ENCODE results near the gene MLH1. TPM values are rescaled to one million over a fixed set of nuclear protein-coding genes. Genes with fewer than 3 reads are reported as not detected.
"Not testable (repeated sequence)": the region's sequence is repeated elsewhere in the genome, so short reads cannot be mapped to it uniquely, and the experiment has no call there.

MLH1 gene
- 47.8 and 61.4 TPM in 2 replicates for total RNA-seq (2014; rRNA removed; shearing (Covaris generic); ENCODE audit: low replicate concordance)

DNA sequence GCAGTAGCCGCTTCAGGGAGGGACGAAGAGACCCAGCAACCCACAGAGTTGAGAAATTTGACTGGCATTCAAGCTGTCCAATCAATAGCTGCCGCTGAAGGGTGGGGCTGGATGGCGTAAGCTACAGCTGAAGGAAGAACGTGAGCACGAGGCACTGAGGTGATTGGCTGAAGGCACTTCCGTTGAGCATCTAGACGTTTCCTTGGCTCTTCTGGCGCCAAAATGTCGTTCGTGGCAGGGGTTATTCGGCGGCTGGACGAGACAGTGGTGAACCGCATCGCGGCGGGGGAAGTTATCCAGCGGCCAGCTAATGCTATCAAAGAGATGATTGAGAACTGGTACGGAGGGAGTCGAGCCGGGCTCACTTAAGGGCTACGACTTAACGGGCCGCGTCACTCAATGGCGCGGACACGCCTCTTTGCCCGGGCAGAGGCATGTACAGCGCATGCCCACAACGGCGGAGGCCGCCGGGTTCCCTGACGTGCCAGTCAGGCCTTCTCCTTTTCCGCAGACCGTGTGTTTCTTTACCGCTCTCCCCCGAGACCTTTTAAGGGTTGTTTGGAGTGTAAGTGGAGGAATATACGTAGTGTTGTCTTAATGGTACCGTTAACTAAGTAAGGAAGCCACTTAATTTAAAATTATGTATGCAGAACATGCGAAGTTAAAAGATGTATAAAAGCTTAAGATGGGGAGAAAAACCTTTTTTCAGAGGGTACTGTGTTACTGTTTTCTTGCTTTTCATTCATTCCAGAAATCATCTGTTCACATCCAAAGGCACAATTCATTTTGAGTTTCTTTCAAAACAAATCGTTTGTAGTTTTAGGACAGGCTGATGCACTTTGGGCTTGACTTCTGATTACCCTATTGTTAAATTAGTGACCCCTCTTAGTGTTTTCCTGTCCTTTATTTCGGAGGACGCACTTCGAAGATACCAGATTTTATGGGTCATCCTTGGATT is at the start of gene MLH1:
Gene MLH1 (plus strand): TSS at position 193 of the 958 bp plus-strand sequence. CDS start 30 bp downstream, at position 223.
- Histone ChIP-seq H3K27ac (ENCODE audit: low read length) (peak within 1 kb of the TSS; percentile 77), H3K9me3 (ENCODE audit: low read length) (no peaks in the 10 kb centered on the region), H3K27me3 (ENCODE audit: low read length) (no peaks in the 10 kb centered on the region), H3K4me1 (ENCODE audit: low read length) (peaks cover 38% of the 10 kb centered on the region), H3K9me2 (replicated peaks; ENCODE audit: insufficient read depth, low read length) (no peaks in the 10 kb centered on the region), H3K4me2 (ENCODE audit: low read depth, low read length, poor library complexity, severe bottlenecking) (peak within 1 kb of the TSS; percentile 98), H3K36me3 (ENCODE audit: insufficient read depth, low read length) (peaks cover 46% of the 10 kb centered on the region), H3K79me2 (ENCODE audit: low read length) (peaks cover 86% of the 10 kb centered on the region), H3K4me3 (ENCODE audit: low read length) (peak within 1 kb of the TSS; percentile 79), H4K20me1 (ENCODE audit: insufficient read depth, low read depth, low read length) (peaks cover 11% of the 10 kb centered on the region), H2AFZ (ENCODE audit: low read length) (peak within 1 kb of the TSS; percentile 89), H3K9ac (ENCODE audit: low read length) (peak within 1 kb of the TSS; percentile 90)
- DNase-seq: peak; percentile 100

DNA sequence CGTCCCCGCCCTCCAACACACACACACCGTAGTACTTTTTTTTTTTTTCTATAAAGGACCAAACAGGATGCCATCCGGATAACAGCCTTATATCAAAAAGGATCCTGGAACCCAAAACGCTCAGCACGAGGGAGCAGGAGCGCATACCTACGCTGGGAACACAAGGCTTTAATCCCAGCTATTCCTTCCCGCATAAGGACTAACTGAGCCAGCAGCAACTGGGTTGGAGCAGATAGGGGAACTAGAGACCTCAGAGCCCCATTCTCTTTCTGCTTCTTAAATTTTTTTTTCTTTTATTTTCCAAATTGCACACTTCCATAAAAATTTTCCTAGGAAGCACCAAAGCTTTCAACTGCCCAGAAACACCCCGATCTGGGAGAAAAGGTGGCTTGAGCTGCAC is 49.7 kb upstream of the MLH1 start:
- H2AFZ ChIP-seq (ENCODE audit: low read length): no peak overlapping the region
- H3K36me3 ChIP-seq (ENCODE audit: insufficient read depth, low read length): no peaks in the 10 kb centered on the region
- peaks cover 50% of the 10 kb centered on the region for H3K79me2 ChIP-seq (ENCODE audit: low read length)
- peaks cover 14% of the 10 kb centered on the region for H3K4me1 ChIP-seq (ENCODE audit: low read length)
- H4K20me1 ChIP-seq (ENCODE audit: insufficient read depth, low read depth, low read length): no peaks in the 10 kb centered on the region
- no peaks in the 10 kb centered on the region for H3K27me3 ChIP-seq (ENCODE audit: low read length)
- peak; percentile 52 for DNase-seq
- H3K9ac ChIP-seq (ENCODE audit: low read length): peak overlapping the region; percentile 98
- peak overlapping the region; percentile 75 for H3K27ac ChIP-seq (ENCODE audit: low read length)
- H3K9me3 ChIP-seq (ENCODE audit: low read length): no peaks in the 10 kb centered on the region
- H3K9me2 ChIP-seq (replicated peaks; ENCODE audit: insufficient read depth, low read length): no peaks in the 10 kb centered on the region
- H3K4me3 ChIP-seq (ENCODE audit: low read length): peak overlapping the region; percentile 88
- H3K4me2 ChIP-seq (ENCODE audit: low read depth, low read length, poor library complexity, severe bottlenecking): peak overlapping the region; percentile 87

DNA sequence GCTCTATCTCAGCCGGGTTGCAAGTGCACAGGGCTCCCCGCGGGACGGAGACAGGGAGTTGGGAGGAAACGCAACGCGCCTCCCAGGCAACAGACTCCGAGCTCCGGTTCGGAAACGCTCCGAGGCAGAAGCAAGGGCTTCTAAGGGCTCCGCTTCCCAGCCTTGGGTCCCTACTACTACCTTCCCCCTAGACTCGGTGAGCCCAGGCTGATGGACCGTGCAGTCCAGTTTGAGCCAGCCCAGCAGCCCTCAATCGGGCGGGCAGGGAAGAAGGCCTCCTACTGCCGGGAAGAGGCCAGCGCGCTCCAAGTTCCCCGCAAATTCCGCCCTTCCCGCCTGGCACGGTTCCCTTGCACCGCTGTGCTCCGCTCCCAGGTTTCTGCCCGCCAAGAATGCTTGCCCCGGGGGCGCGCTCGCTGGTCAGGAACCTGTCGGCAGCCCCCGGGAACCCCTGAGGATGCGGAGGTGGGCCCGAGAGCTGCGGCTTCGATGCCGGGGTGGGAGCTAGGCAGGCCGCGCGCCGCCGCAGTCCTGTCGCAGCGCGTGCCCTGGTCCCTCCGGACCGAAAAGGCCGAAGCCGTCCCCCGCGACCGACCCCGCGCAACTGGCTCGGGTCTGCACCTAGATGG is 49.2 kb upstream of the MLH1 start:
- Histone ChIP-seq H3K4me3 (ENCODE audit: low read length) (peak overlapping the region; percentile 88), H3K27me3 (ENCODE audit: low read length) (no peaks in the 10 kb centered on the region), H3K36me3 (ENCODE audit: insufficient read depth, low read length) (no peaks in the 10 kb centered on the region), H3K4me2 (ENCODE audit: low read depth, low read length, poor library complexity, severe bottlenecking) (peak overlapping the region; percentile 87), H3K9me3 (ENCODE audit: low read length) (no peaks in the 10 kb centered on the region), H3K27ac (ENCODE audit: low read length) (peak overlapping the region; percentile 75), H2AFZ (ENCODE audit: low read length) (peak overlapping the region; percentile 47), H3K4me1 (ENCODE audit: low read length) (peaks cover 14% of the 10 kb centered on the region), H3K9me2 (replicated peaks; ENCODE audit: insufficient read depth, low read length) (no peaks in the 10 kb centered on the region), H3K9ac (ENCODE audit: low read length) (peak overlapping the region; percentile 98), H3K79me2 (ENCODE audit: low read length) (peaks cover 46% of the 10 kb centered on the region), H4K20me1 (ENCODE audit: insufficient read depth, low read depth, low read length) (no peaks in the 10 kb centered on the region)
- peak; percentile 85 for DNase-seq

DNA sequence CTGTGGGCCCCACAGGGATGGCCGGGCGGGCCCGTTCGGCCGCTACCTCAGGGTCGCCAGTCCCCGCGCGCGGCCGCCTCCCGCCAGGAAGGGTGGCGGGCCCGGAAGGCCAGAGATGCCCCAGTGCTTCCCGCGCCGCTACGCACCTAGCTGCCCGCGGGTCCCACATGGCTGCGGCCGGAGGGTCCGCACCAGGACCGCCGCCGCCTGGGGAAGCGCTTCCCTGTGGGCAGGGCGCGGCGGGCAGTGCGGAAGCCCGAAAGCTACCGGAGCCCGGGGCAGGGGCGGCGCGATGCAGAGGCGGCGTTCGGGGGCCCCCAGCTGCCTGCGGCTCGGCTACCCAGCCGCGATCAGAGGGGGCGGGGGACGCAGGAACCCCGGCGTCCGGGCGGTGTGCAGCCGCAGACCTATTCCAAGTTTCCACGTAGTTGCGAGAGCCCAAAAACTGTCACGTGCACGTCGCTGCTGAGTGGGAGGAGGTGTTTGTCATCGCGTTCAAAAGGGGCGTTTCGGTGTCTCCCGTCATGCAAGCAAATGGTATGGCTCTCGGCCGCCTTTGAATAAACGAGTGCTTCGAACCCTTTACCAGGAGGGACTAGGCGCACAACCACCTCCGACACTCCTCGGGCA is 48.6 kb upstream of the MLH1 start, which contains the start of gene TRANK1:
Gene TRANK1 (minus strand): TSS at position 414 of the 630 bp plus-strand sequence. CDS start 245 bp downstream, at position 169.
- Histone ChIP-seq H3K4me1 (ENCODE audit: low read length) (peaks cover 14% of the 10 kb centered on the region), H3K27ac (ENCODE audit: low read length) (peak within 1 kb of the TSS; percentile 75), H3K27me3 (ENCODE audit: low read length) (no peaks in the 10 kb centered on the region), H3K36me3 (ENCODE audit: insufficient read depth, low read length) (no peaks in the 10 kb centered on the region), H3K9me2 (replicated peaks; ENCODE audit: insufficient read depth, low read length) (no peaks in the 10 kb centered on the region), H3K4me3 (ENCODE audit: low read length) (peak within 1 kb of the TSS; percentile 88), H4K20me1 (ENCODE audit: insufficient read depth, low read depth, low read length) (no peaks in the 10 kb centered on the region), H2AFZ (ENCODE audit: low read length) (peak within 1 kb of the TSS; percentile 47), H3K4me2 (ENCODE audit: low read depth, low read length, poor library complexity, severe bottlenecking) (peak within 1 kb of the TSS; percentile 87), H3K79me2 (ENCODE audit: low read length) (peaks cover 42% of the 10 kb centered on the region), H3K9ac (ENCODE audit: low read length) (peak within 1 kb of the TSS; percentile 98), H3K9me3 (ENCODE audit: low read length) (no peaks in the 10 kb centered on the region)
- peak; percentile 97 for DNase-seq

DNA sequence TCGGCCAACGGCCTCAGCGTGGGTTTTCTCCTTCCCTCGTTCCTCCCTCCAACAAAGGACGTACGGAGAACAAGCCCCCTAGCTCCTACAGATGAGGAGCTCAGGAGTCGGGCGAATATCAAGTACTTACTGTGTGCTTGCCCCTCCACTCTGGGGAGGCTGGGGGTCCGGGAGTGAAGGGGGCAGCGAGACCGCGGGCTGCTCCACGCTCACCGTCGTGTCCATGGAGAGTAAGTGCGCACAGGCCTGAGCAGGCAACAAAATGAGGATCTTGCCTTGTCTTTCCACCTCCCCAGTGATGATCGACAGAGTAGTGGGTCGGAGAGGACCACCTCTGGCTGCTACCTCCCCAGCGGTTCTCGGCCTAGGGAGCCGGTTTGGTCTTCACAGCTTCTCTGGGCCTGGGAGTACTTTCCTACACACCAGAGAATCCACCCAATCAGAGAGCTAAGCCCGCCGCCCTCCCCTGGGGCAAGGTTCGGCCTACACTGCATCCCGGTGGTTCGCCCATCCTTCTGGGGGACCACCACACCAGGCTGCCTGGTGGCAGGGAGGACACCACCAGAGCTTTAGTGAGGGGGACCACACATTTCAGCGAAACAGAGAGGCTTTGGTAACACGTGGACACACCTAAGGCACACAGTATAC is 47.9 kb upstream of the MLH1 start:
- H3K9me2 ChIP-seq (replicated peaks; ENCODE audit: insufficient read depth, low read length): no peaks in the 10 kb centered on the region
- H4K20me1 ChIP-seq (ENCODE audit: insufficient read depth, low read depth, low read length): no peaks in the 10 kb centered on the region
- peak overlapping the region; percentile 88 for H3K4me3 ChIP-seq (ENCODE audit: low read length)
- peak overlapping the region; percentile 47 for H2AFZ ChIP-seq (ENCODE audit: low read length)
- peak overlapping the region; percentile 87 for H3K4me2 ChIP-seq (ENCODE audit: low read depth, low read length, poor library complexity, severe bottlenecking)
- peaks cover 14% of the 10 kb centered on the region for H3K4me1 ChIP-seq (ENCODE audit: low read length)
- H3K27ac ChIP-seq (ENCODE audit: low read length): peak overlapping the region; percentile 75; the same call in 1 of the 2 replicates
- no peaks in the 10 kb centered on the region for H3K27me3 ChIP-seq (ENCODE audit: low read length)
- H3K36me3 ChIP-seq (ENCODE audit: insufficient read depth, low read length): no peaks in the 10 kb centered on the region
- no peaks in the 10 kb centered on the region for H3K9me3 ChIP-seq (ENCODE audit: low read length)
- DNase-seq: no peak
- H3K9ac ChIP-seq (ENCODE audit: low read length): peak overlapping the region; percentile 98
- H3K79me2 ChIP-seq (ENCODE audit: low read length): peaks cover 40% of the 10 kb centered on the region

DNA sequence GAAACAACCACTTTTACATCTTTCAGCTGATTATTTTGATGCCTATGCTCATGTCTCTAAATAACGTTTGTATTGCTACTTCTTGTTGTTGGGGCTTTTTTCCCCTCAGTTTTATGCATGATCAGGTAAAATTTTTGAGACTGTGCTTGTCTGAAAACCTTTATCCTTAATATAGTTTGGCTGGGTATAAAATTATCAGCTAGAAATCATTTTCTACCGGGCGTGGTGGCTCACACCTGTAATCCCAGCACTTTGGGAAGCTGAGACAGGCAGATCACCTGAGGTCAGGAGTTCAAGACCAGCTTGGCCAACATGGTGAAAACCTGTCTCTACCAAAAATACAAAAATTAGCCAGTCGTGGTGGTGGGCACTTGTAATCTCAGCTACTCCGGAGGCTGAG is 45.5 kb upstream of the MLH1 start:
- not testable (repeated sequence) for H3K9me3 ChIP-seq (ENCODE audit: low read length); H3K4me1 ChIP-seq (ENCODE audit: low read length); H3K4me2 ChIP-seq (ENCODE audit: low read depth, low read length, poor library complexity, severe bottlenecking); H3K9ac ChIP-seq (ENCODE audit: low read length); H2AFZ ChIP-seq (ENCODE audit: low read length); H3K9me2 ChIP-seq (replicated peaks; ENCODE audit: insufficient read depth, low read length); H3K36me3 ChIP-seq (ENCODE audit: insufficient read depth, low read length); H4K20me1 ChIP-seq (ENCODE audit: insufficient read depth, low read depth, low read length); DNase-seq; H3K4me3 ChIP-seq (ENCODE audit: low read length); H3K27me3 ChIP-seq (ENCODE audit: low read length); H3K27ac ChIP-seq (ENCODE audit: low read length)
- H3K79me2 ChIP-seq (ENCODE audit: low read length): peaks cover 17% of the 10 kb centered on the region

DNA sequence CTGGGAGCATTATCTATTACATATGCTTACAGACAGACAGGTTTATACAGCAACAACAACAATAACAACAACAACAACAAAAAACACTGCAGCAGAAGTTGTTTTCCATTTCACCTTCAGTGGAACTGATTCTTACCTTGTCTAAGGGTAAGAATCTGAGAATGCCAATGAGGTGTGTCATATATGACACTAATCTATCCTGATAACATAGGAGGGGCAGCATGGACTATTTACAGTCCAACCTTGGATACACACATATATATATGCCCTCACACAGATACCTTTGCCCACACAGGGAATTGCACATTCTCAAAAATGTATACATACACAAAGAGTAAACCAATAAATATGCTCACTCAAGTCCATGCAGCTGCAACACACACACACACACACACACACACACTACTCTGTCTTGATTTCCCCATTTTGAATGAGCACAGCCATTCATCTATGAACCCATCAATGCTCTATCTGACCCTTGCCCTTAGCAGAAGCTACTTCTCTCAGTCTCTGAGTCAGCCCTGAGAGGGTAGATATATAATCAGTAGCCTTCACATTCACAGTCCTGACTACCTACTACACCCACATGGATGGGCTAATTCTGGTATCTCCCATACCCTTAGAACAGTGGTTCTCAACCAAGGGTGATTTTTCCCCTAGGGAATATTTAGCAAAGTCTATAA is 38.7 kb upstream of the MLH1 start:
- no peaks in the 10 kb centered on the region for H4K20me1 ChIP-seq (ENCODE audit: insufficient read depth, low read depth, low read length)

More for the DNA sequence above, 38.7 kb upstream of the MLH1 start:
- no peak overlapping the region for H3K9ac ChIP-seq (ENCODE audit: low read length)
- H2AFZ ChIP-seq (ENCODE audit: low read length): no peak overlapping the region
- no peaks in the 10 kb centered on the region for H3K27me3 ChIP-seq (ENCODE audit: low read length)
- H3K36me3 ChIP-seq (ENCODE audit: insufficient read depth, low read length): no peaks in the 10 kb centered on the region
- H3K79me2 ChIP-seq (ENCODE audit: low read length): no peaks in the 10 kb centered on the region
- peaks cover 12% of the 10 kb centered on the region for H3K4me1 ChIP-seq (ENCODE audit: low read length)
- no peaks in the 10 kb centered on the region for H3K9me2 ChIP-seq (replicated peaks; ENCODE audit: insufficient read depth, low read length)
- H3K9me3 ChIP-seq (ENCODE audit: low read length): no peaks in the 10 kb centered on the region
- H3K4me2 ChIP-seq (ENCODE audit: low read depth, low read length, poor library complexity, severe bottlenecking): no peak overlapping the region
- no peak overlapping the region for H3K4me3 ChIP-seq (ENCODE audit: low read length)
- DNase-seq: no peak
- H3K27ac ChIP-seq (ENCODE audit: low read length): no peak overlapping the region
